ENCODE data around the gene CCNQ.

GRCh38 chrX:153580700-153581386 is 18.1 kb downstream of the CCNQ start:
- TF ChIP-seq TCF4 (CRISPR knock-in tag; IDR thresholded peaks at IDR 0.05; ENCODE audit: borderline replicate concordance) = no peak
- TF ChIP-seq, protein P1, sequence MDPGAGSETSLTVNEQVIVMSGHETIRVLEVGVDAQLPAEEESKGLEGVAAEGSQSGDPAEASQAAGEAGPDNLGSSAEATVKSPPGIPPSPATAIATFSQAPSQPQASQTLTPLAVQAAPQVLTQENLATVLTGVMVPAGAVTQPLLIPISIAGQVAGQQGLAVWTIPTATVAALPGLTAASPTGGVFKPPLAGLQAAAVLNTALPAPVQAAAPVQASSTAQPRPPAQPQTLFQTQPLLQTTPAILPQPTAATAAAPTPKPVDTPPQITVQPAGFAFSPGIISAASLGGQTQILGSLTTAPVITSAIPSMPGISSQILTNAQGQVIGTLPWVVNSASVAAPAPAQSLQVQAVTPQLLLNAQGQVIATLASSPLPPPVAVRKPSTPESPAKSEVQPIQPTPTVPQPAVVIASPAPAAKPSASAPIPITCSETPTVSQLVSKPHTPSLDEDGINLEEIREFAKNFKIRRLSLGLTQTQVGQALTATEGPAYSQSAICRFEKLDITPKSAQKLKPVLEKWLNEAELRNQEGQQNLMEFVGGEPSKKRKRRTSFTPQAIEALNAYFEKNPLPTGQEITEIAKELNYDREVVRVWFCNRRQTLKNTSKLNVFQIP (CRISPR knock-in tag; IDR thresholded peaks at IDR 0.05; ENCODE audit: borderline replicate concordance, low read depth) = no peak
- TF ChIP-seq PPARA (CRISPR knock-in tag; IDR thresholded peaks at IDR 0.05; ENCODE audit: borderline replicate concordance) = no peak
- no peak for TF ChIP-seq RARB (CRISPR knock-in tag; IDR thresholded peaks at IDR 0.05)
- no peak for TF ChIP-seq OSR1 (CRISPR knock-in tag; IDR thresholded peaks at IDR 0.05)
- TF ChIP-seq ARNTL (CRISPR knock-in tag; IDR thresholded peaks at IDR 0.05; ENCODE audit: borderline replicate concordance, low read depth) = no peak
- TF ChIP-seq PATZ1 (CRISPR knock-in tag; IDR thresholded peaks at IDR 0.05; ENCODE audit: borderline replicate concordance) = no peak
- no peak for TF ChIP-seq SNAI2 (CRISPR knock-in tag; IDR thresholded peaks at IDR 0.05)
- no peak for TF ChIP-seq ZFP30 (CRISPR knock-in tag; IDR thresholded peaks at IDR 0.05)
